ENCODE measurements around the gene AHSA1. TPM values are rescaled to one million over a fixed set of nuclear protein-coding genes. Genes with fewer than 3 reads are reported as not detected.
"Not testable (repeated sequence)": the region's sequence is repeated elsewhere in the genome, so short reads cannot be mapped to it uniquely, and the experiment has no call there.

AHSA1 gene
- total RNA-seq: 20.5 TPM

- Histone ChIP-seq H3K27me3 (ENCODE audit: insufficient read depth, low read length) (no peaks in the 10 kb centered on the region), H3K4me3 (ENCODE audit: low read length) (peak within 1 kb of the TSS; percentile 65), H3K9me3 (ENCODE audit: low read depth, low read length) (no peaks in the 10 kb centered on the region), H3K4me1 (ENCODE audit: insufficient read depth, low read length) (peaks cover 23% of the 10 kb centered on the region)
Measured at GRCh38 chr14:77457522-77458248, at the start of gene AHSA1, which contains the start of gene VIPAS39. Gene AHSA1 (plus strand): TSS chr14:77458093. CDS start chr14:77458190, 97 bp downstream. Gene VIPAS39 (minus strand): TSS chr14:77457601. CDS start chr14:77454102, 3,499 bp downstream.

GRCh38 chr14:77409131-77409533 lies 48.8 kb upstream of the AHSA1 start:
- no peaks in the 10 kb centered on the region for H3K9me3 ChIP-seq (ENCODE audit: low read depth, low read length)
- peaks cover 29% of the 10 kb centered on the region for H3K4me1 ChIP-seq (ENCODE audit: insufficient read depth, low read length)
- no peak overlapping the region for H3K4me3 ChIP-seq (ENCODE audit: low read length)
- H3K27me3 ChIP-seq (ENCODE audit: insufficient read depth, low read length): no peaks in the 10 kb centered on the region

- H3K4me1 ChIP-seq (ENCODE audit: insufficient read depth, low read length); H3K27me3 ChIP-seq (ENCODE audit: insufficient read depth, low read length): not testable (repeated sequence)
Measured at GRCh38 chr14:77415403-77416030, 42.4 kb upstream of the AHSA1 start.

GRCh38 chr14:77416098-77416497 lies 41.8 kb upstream of the AHSA1 start:
- not testable (repeated sequence) for H3K27me3 ChIP-seq (ENCODE audit: insufficient read depth, low read length); H3K4me1 ChIP-seq (ENCODE audit: insufficient read depth, low read length); H3K4me3 ChIP-seq (ENCODE audit: low read length); H3K9me3 ChIP-seq (ENCODE audit: low read depth, low read length)

More at GRCh38 chr14:77415403-77416030, 42.4 kb upstream of the AHSA1 start:
- not testable (repeated sequence) for H3K9me3 ChIP-seq (ENCODE audit: low read depth, low read length); H3K4me3 ChIP-seq (ENCODE audit: low read length)

- no peaks in the 10 kb centered on the region for H3K4me1 ChIP-seq (ENCODE audit: insufficient read depth, low read length)
- no peak overlapping the region for H3K4me3 ChIP-seq (ENCODE audit: low read length)
- peaks cover 5% of the 10 kb centered on the region for H3K9me3 ChIP-seq (ENCODE audit: low read depth, low read length)
Measured at GRCh38 chr14:77416836-77417235, 41.1 kb upstream of the AHSA1 start.

GRCh38 chr14:77421201-77421600 lies 36.7 kb upstream of the AHSA1 start:
- Histone ChIP-seq H3K27me3 (ENCODE audit: insufficient read depth, low read length) (no peaks in the 10 kb centered on the region), H3K9me3 (ENCODE audit: low read depth, low read length) (peaks cover 5% of the 10 kb centered on the region), H3K4me3 (ENCODE audit: low read length) (no peak overlapping the region), H3K4me1 (ENCODE audit: insufficient read depth, low read length) (no peaks in the 10 kb centered on the region)

More at GRCh38 chr14:77416836-77417235, 41.1 kb upstream of the AHSA1 start:
- H3K27me3 ChIP-seq (ENCODE audit: insufficient read depth, low read length): no peaks in the 10 kb centered on the region

GRCh38 chr14:77423423-77423822 lies 34.5 kb upstream of the AHSA1 start, which contains the start of gene NOXRED1:
Gene NOXRED1 (minus strand): TSS chr14:77423523. CDS start chr14:77422889, 634 bp downstream.
- Histone ChIP-seq H3K9me3 (ENCODE audit: low read depth, low read length) (peaks cover 5% of the 10 kb centered on the region), H3K27me3 (ENCODE audit: insufficient read depth, low read length) (no peaks in the 10 kb centered on the region), H3K4me3 (ENCODE audit: low read length) (no peak within 1 kb of the TSS), H3K4me1 (ENCODE audit: insufficient read depth, low read length) (no peaks in the 10 kb centered on the region)

GRCh38 chr14:77424862-77425261 lies 33.0 kb upstream of the AHSA1 start:
- no peaks in the 10 kb centered on the region for H3K27me3 ChIP-seq (ENCODE audit: insufficient read depth, low read length)
- H3K9me3 ChIP-seq (ENCODE audit: low read depth, low read length): no peaks in the 10 kb centered on the region
- H3K4me1 ChIP-seq (ENCODE audit: insufficient read depth, low read length): no peaks in the 10 kb centered on the region
- H3K4me3 ChIP-seq (ENCODE audit: low read length): no peak overlapping the region

GRCh38 chr14:77426396-77426795 lies 31.5 kb upstream of the AHSA1 start:
- Histone ChIP-seq H3K4me1 (ENCODE audit: insufficient read depth, low read length) (no peaks in the 10 kb centered on the region), H3K9me3 (ENCODE audit: low read depth, low read length) (no peaks in the 10 kb centered on the region), H3K27me3 (ENCODE audit: insufficient read depth, low read length) (no peaks in the 10 kb centered on the region), H3K4me3 (ENCODE audit: low read length) (no peak overlapping the region)

- H3K4me1 ChIP-seq (ENCODE audit: insufficient read depth, low read length): no peaks in the 10 kb centered on the region
- no peaks in the 10 kb centered on the region for H3K9me3 ChIP-seq (ENCODE audit: low read depth, low read length)
- no peak overlapping the region for H3K4me3 ChIP-seq (ENCODE audit: low read length)
- no peaks in the 10 kb centered on the region for H3K27me3 ChIP-seq (ENCODE audit: insufficient read depth, low read length)
Measured at GRCh38 chr14:77436042-77436441, 21.9 kb upstream of the AHSA1 start.

GRCh38 chr14:77438596-77438995 lies 19.3 kb upstream of the AHSA1 start:
- no peak overlapping the region for H3K4me3 ChIP-seq (ENCODE audit: low read length)
- H3K9me3 ChIP-seq (ENCODE audit: low read depth, low read length): no peaks in the 10 kb centered on the region
- H3K4me1 ChIP-seq (ENCODE audit: insufficient read depth, low read length): no peaks in the 10 kb centered on the region
- H3K27me3 ChIP-seq (ENCODE audit: insufficient read depth, low read length): no peaks in the 10 kb centered on the region

- Histone ChIP-seq H3K4me3 (ENCODE audit: low read length) (no peak overlapping the region), H3K9me3 (ENCODE audit: low read depth, low read length) (no peaks in the 10 kb centered on the region), H3K27me3 (ENCODE audit: insufficient read depth, low read length) (no peaks in the 10 kb centered on the region), H3K4me1 (ENCODE audit: insufficient read depth, low read length) (no peaks in the 10 kb centered on the region)
Measured at GRCh38 chr14:77439861-77440260, 18.0 kb upstream of the AHSA1 start.

- no peaks in the 10 kb centered on the region for H3K9me3 ChIP-seq (ENCODE audit: low read depth, low read length)
- H3K4me1 ChIP-seq (ENCODE audit: insufficient read depth, low read length): no peaks in the 10 kb centered on the region
- H3K4me3 ChIP-seq (ENCODE audit: low read length): no peak overlapping the region
- no peaks in the 10 kb centered on the region for H3K27me3 ChIP-seq (ENCODE audit: insufficient read depth, low read length)
Measured at GRCh38 chr14:77442196-77442595, 15.7 kb upstream of the AHSA1 start.

- Histone ChIP-seq H3K9me3 (ENCODE audit: low read depth, low read length) (no peaks in the 10 kb centered on the region), H3K4me1 (ENCODE audit: insufficient read depth, low read length) (peaks cover 23% of the 10 kb centered on the region), H3K27me3 (ENCODE audit: insufficient read depth, low read length) (no peaks in the 10 kb centered on the region), H3K4me3 (ENCODE audit: low read length) (no peak overlapping the region)
Measured at GRCh38 chr14:77455966-77456640, 1.8 kb upstream of the AHSA1 start.

- Histone ChIP-seq H3K9me3 (ENCODE audit: low read depth, low read length) (no peaks in the 10 kb centered on the region), H3K27me3 (ENCODE audit: insufficient read depth, low read length) (no peaks in the 10 kb centered on the region), H3K4me1 (ENCODE audit: insufficient read depth, low read length) (peaks cover 23% of the 10 kb centered on the region), H3K4me3 (ENCODE audit: low read length) (peak overlapping the region; percentile 65)
Measured at GRCh38 chr14:77457115-77457521, 775 bp upstream of the AHSA1 start.

Data from mononuclear cell (primary cell).